Measurements from ENCODE around the gene VIL1. TPM values are rescaled to one million over a fixed set of nuclear protein-coding genes. Genes with fewer than 3 reads are reported as not detected.

VIL1 gene
- total and polyA plus RNA-seq, 4 donors = 0.06 to 0.77 (median 0.15) TPM

DNA sequence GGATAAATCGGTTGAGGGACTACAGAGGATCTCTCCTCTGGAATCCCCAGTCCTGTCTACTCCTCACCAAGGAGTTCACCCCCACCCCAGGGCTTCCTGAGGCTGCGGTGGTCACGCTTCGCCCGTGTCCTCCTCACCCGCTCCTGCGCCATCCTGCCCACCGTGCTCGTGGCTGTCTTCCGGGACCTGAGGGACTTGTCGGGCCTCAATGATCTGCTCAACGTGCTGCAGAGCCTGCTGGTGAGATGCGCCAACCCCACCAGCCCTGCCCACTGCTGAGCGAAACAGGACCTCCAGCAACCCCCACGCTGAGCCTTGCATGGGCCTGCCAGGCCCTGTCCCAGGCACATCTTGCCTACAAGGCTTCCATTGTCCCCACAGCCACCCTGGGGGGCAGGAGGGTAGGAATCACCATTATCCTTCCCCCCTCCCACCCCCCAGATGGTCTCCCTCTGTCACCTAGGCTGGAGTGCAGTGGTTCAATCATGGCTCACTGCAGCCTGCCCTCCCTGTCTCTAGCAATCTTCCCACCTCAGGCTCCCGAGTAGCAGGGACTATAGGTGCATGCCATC is 25.9 kb upstream of the VIL1 start:
- Histone ChIP-seq H3K4me1 (ENCODE audit: control insufficient read depth in 5 of 5, insufficient read depth in 5 of 5, low read length in 5 of 5) (peaks cover 0 to 20% (median 8%) of the 10 kb centered on the region in 5 donors), H3K27ac (ENCODE audit: low read depth in 1 of 2, low read length in 1 of 2) (no peak overlapping the region), H3K27me3 (ENCODE audit: control insufficient read depth in 3 of 3, insufficient read depth in 3 of 3, low read length in 2 of 3) (no peaks in the 10 kb centered on the region), H3K9me3 (ENCODE audit: control insufficient read depth in 4 of 4, insufficient read depth in 3 of 4, low read length in 3 of 4) (no peaks in the 10 kb centered on the region), H3K4me3 (no peak overlapping the region), H3K9ac (ENCODE audit: insufficient read depth in 1 of 2, low read length in 2 of 2) (no peak overlapping the region), H3K36me3 (ENCODE audit: control insufficient read depth in 4 of 4, insufficient read depth in 4 of 4, low read length in 4 of 4) (no peaks in the 10 kb centered on the region)
- no peak for DNase-seq
- WGBS, 2 donors = 80% methylated on average over 16 of the region's 16 CpGs
- ATAC-seq (ENCODE audit: insufficient read depth, low FRiP score) = no peak
- TF ChIP-seq, protein P1, sequence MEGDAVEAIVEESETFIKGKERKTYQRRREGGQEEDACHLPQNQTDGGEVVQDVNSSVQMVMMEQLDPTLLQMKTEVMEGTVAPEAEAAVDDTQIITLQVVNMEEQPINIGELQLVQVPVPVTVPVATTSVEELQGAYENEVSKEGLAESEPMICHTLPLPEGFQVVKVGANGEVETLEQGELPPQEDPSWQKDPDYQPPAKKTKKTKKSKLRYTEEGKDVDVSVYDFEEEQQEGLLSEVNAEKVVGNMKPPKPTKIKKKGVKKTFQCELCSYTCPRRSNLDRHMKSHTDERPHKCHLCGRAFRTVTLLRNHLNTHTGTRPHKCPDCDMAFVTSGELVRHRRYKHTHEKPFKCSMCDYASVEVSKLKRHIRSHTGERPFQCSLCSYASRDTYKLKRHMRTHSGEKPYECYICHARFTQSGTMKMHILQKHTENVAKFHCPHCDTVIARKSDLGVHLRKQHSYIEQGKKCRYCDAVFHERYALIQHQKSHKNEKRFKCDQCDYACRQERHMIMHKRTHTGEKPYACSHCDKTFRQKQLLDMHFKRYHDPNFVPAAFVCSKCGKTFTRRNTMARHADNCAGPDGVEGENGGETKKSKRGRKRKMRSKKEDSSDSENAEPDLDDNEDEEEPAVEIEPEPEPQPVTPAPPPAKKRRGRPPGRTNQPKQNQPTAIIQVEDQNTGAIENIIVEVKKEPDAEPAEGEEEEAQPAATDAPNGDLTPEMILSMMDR (IDR thresholded peaks at IDR 0.05; ENCODE audit: control extremely low read depth, extremely low read depth) = no peak

- H3K27me3 ChIP-seq (ENCODE audit: control insufficient read depth in 3 of 3, insufficient read depth in 3 of 3, low read length in 2 of 3) = no peaks in the 10 kb centered on the region
- H3K36me3 ChIP-seq (ENCODE audit: control insufficient read depth in 4 of 4, insufficient read depth in 4 of 4, low read length in 4 of 4) = no peaks in the 10 kb centered on the region
- H3K4me3 ChIP-seq = no peak overlapping the region
- WGBS, 2 donors = 39 to 61% methylated on average over 8 of the region's 8 CpGs
- no peak overlapping the region for H3K9ac ChIP-seq (ENCODE audit: insufficient read depth in 1 of 2, low read length in 2 of 2)
- ATAC-seq (ENCODE audit: insufficient read depth, low FRiP score) (no peak), DNase-seq (no peak)
- TF ChIP-seq, protein P1 (IDR thresholded peaks at IDR 0.05; ENCODE audit: control extremely low read depth, extremely low read depth) = no peak
- peaks cover 0 to 23% (median 8%) of the 10 kb centered on the region in 5 donors for H3K4me1 ChIP-seq (ENCODE audit: control insufficient read depth in 5 of 5, insufficient read depth in 5 of 5, low read length in 5 of 5)
- H3K9me3 ChIP-seq (ENCODE audit: control insufficient read depth in 4 of 4, insufficient read depth in 3 of 4, low read length in 3 of 4) = no peaks in the 10 kb centered on the region
- no peak overlapping the region for H3K27ac ChIP-seq (ENCODE audit: low read depth in 1 of 2, low read length in 1 of 2)
Observed at GRCh38 chr2:218393750-218394290, 25.1 kb upstream of the VIL1 start.

DNA sequence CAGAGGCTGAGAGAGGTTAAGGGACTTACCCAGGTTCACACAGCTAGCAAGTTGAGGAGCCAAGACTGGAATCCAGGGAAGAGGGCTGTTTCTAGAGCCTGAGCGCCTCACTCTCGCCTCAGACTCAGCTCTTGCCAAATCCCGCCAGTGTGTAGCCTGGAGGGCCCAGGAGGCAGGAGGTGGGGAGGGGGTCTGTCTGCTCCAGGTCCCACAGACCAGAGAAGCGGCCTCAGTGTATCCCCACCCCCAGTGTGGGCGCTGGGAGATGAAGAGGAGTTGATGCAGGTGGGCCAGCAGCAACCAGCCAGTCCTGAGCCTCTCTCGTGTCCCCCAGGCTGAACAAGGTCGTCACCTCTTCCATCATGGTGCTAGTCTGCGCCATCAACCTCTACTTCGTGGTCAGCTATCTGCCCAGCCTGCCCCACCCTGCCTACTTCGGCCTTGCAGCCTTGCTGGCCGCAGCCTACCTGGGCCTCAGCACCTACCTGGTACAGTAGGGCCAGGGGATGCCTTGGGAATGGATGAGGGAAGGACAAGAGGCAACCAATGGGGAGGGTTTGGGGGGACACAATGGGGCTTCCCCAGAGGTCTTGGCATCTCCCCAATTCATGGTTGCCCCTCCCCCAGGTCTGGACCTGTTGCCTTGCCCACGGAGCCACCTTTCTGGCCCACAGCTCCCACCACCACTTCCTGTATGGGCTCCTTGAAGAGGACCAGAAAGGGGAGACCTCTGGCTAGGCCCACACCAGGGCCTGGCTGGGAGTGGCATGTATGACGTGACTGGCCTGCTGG is 24.4 kb upstream of the VIL1 start:
- Histone ChIP-seq H3K9me3 (ENCODE audit: control insufficient read depth in 4 of 4, insufficient read depth in 3 of 4, low read length in 3 of 4) (no peaks in the 10 kb centered on the region), H3K27ac (ENCODE audit: low read depth in 1 of 2, low read length in 1 of 2) (peak overlapping the region in 1 of 2 donors; percentile 35), H3K27me3 (ENCODE audit: control insufficient read depth in 3 of 3, insufficient read depth in 3 of 3, low read length in 2 of 3) (no peaks in the 10 kb centered on the region), H3K4me1 (ENCODE audit: control insufficient read depth in 5 of 5, insufficient read depth in 5 of 5, low read length in 5 of 5) (peaks cover 0 to 23% (median 8%) of the 10 kb centered on the region in 5 donors), H3K36me3 (ENCODE audit: control insufficient read depth in 4 of 4, insufficient read depth in 4 of 4, low read length in 4 of 4) (no peaks in the 10 kb centered on the region), H3K9ac (ENCODE audit: insufficient read depth in 1 of 2, low read length in 2 of 2) (no peak overlapping the region), H3K4me3 (no peak overlapping the region)
- DNase-seq (no peak), ATAC-seq (ENCODE audit: insufficient read depth, low FRiP score) (no peak)
- TF ChIP-seq, protein P1 (IDR thresholded peaks at IDR 0.05; ENCODE audit: control extremely low read depth, extremely low read depth) = no peak
- 78 to 80% methylated on average over 13 of the region's 13 CpGs for WGBS, 2 donors

Measured in lung (tissue), 12 donors.